ENCODE results near the gene GNA15. TPM values are rescaled to one million over a fixed set of nuclear protein-coding genes. Genes with fewer than 3 reads are reported as not detected.
A peak's percentile ranks its signal among the peaks of the same experiment; 100 is the strongest.

The GNA15 gene
- total RNA-seq, 1 experiment from 2014 or later: 0.22 TPM

GRCh38 chr19:3163943-3164342, 28.1 kb downstream of the GNA15 start:
- H3K27ac Mint-ChIP-seq: no peak overlapping the region
- H3K27me3 Mint-ChIP-seq (ENCODE audit: low read depth): peaks cover 14% of the 10 kb centered on the region
- no peaks in the 10 kb centered on the region for H3K36me3 Mint-ChIP-seq
- CTCF ChIA-PET: interaction anchor here (0.5 to 1.6 kb wide), 36 partner anchors 8 to 747 kb away, joined by 3 to 51 read pairs (median 4); partner anchors contain the start of genes TLE6 and ZNF57
- peaks cover 7% of the 10 kb centered on the region for H3K4me1 Mint-ChIP-seq
- ATAC-seq (no peak), DNase-seq (ENCODE audit: low spot score) (no peak)
- peaks cover 11% of the 10 kb centered on the region for H3K9me3 Mint-ChIP-seq
- POLR2A ChIA-PET: no interaction called here
- TF ChIP-seq TP53 (CRISPR knock-in tag; IDR thresholded peaks at IDR 0.05) (no peak), SP1 (CRISPR knock-in tag; conservative IDR thresholded peaks at IDR 0.05) (no peak), CREM (CRISPR knock-in tag; IDR thresholded peaks at IDR 0.05) (no peak), JUN (CRISPR knock-in tag; IDR thresholded peaks at IDR 0.05) (no peak), ZNF512 (CRISPR knock-in tag; IDR thresholded peaks at IDR 0.05; ENCODE audit: borderline replicate concordance) (no peak), ZNF219 (CRISPR knock-in tag; IDR thresholded peaks at IDR 0.05; ENCODE audit: borderline replicate concordance) (no peak), MYBL2 (CRISPR knock-in tag; IDR thresholded peaks at IDR 0.05) (no peak), CDX4 (CRISPR knock-in tag; IDR thresholded peaks at IDR 0.05; ENCODE audit: borderline replicate concordance) (no peak), ZNF396 (CRISPR knock-in tag; IDR thresholded peaks at IDR 0.05; ENCODE audit: borderline replicate concordance) (no peak), ELF4 (CRISPR knock-in tag; IDR thresholded peaks at IDR 0.05; ENCODE audit: low read depth) (no peak), MXD4 (CRISPR knock-in tag; IDR thresholded peaks at IDR 0.05; ENCODE audit: borderline replicate concordance) (no peak), JAZF1 (CRISPR knock-in tag; IDR thresholded peaks at IDR 0.05) (no peak)
- TF ChIP-seq, protein P1, sequence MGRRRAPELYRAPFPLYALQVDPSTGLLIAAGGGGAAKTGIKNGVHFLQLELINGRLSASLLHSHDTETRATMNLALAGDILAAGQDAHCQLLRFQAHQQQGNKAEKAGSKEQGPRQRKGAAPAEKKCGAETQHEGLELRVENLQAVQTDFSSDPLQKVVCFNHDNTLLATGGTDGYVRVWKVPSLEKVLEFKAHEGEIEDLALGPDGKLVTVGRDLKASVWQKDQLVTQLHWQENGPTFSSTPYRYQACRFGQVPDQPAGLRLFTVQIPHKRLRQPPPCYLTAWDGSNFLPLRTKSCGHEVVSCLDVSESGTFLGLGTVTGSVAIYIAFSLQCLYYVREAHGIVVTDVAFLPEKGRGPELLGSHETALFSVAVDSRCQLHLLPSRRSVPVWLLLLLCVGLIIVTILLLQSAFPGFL (CRISPR knock-in tag; IDR thresholded peaks at IDR 0.05; ENCODE audit: borderline replicate concordance): no peak
- TF ChIP-seq, protein P2, sequence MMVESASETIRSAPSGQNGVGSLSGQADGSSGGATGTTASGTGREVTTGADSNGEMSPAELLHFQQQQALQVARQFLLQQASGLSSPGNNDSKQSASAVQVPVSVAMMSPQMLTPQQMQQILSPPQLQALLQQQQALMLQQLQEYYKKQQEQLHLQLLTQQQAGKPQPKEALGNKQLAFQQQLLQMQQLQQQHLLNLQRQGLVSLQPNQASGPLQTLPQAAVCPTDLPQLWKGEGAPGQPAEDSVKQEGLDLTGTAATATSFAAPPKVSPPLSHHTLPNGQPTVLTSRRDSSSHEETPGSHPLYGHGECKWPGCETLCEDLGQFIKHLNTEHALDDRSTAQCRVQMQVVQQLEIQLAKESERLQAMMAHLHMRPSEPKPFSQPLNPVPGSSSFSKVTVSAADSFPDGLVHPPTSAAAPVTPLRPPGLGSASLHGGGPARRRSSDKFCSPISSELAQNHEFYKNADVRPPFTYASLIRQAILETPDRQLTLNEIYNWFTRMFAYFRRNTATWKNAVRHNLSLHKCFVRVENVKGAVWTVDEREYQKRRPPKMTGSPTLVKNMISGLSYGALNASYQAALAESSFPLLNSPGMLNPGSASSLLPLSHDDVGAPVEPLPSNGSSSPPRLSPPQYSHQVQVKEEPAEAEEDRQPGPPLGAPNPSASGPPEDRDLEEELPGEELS (CRISPR knock-in tag; IDR thresholded peaks at IDR 0.05): no peak
- peak overlapping the region; percentile 67 for H3K4me3 Mint-ChIP-seq

DNA sequence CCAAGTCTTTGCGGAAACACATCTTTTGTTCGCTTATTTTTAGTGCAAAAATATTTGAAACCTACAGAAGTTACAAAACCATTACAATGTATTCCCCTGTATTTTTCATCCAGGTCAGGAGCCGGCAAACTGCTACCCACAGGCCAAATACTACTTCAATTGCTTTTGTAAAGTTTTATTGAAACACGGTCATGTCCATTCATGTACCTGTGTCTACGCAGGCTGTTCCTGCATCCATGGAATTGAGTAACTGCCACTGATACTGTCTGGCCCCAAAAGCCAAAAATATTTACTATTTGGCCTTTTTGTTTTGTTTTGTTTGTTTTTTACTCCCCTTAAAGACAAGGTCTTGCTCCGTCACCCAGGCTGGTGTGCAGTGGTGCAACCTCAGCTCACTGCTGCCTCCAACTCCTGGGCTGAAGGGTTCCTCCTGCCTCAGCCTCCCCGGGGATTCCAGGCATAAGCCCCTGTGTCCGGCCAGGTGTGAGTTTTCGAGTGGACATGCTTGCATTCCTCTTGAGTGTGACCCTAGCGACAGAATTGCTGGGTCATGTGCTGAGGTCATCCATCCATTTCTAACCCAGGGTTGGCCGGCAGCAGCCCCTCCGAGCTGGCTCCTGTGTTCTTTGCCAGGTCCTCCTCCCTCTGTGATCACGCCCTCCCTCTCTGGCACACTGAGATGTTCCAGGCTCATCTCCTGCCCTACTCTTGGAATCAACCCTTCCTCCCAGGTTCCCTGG, 31.9 kb downstream of the GNA15 start:
- H3K9me3 Mint-ChIP-seq: no peaks in the 10 kb centered on the region
- TF ChIP-seq JAZF1 (CRISPR knock-in tag; IDR thresholded peaks at IDR 0.05): no peak
- no peak for TF ChIP-seq KAT7 (CRISPR knock-in tag; IDR thresholded peaks at IDR 0.05; ENCODE audit: borderline replicate concordance)
- TF ChIP-seq, protein P3, sequence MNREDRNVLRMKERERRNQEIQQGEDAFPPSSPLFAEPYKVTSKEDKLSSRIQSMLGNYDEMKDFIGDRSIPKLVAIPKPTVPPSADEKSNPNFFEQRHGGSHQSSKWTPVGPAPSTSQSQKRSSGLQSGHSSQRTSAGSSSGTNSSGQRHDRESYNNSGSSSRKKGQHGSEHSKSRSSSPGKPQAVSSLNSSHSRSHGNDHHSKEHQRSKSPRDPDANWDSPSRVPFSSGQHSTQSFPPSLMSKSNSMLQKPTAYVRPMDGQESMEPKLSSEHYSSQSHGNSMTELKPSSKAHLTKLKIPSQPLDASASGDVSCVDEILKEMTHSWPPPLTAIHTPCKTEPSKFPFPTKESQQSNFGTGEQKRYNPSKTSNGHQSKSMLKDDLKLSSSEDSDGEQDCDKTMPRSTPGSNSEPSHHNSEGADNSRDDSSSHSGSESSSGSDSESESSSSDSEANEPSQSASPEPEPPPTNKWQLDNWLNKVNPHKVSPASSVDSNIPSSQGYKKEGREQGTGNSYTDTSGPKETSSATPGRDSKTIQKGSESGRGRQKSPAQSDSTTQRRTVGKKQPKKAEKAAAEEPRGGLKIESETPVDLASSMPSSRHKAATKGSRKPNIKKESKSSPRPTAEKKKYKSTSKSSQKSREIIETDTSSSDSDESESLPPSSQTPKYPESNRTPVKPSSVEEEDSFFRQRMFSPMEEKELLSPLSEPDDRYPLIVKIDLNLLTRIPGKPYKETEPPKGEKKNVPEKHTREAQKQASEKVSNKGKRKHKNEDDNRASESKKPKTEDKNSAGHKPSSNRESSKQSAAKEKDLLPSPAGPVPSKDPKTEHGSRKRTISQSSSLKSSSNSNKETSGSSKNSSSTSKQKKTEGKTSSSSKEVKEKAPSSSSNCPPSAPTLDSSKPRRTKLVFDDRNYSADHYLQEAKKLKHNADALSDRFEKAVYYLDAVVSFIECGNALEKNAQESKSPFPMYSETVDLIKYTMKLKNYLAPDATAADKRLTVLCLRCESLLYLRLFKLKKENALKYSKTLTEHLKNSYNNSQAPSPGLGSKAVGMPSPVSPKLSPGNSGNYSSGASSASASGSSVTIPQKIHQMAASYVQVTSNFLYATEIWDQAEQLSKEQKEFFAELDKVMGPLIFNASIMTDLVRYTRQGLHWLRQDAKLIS (CRISPR knock-in tag; IDR thresholded peaks at IDR 0.05; ENCODE audit: borderline replicate concordance): no peak
- TF ChIP-seq TP53 (CRISPR knock-in tag; IDR thresholded peaks at IDR 0.05): no peak
- no peak for TF ChIP-seq GTF2I (CRISPR knock-in tag; conservative IDR thresholded peaks at IDR 0.05)
- no peak overlapping the region for H3K4me3 Mint-ChIP-seq
- peaks cover 3% of the 10 kb centered on the region for H3K4me1 Mint-ChIP-seq
- H3K36me3 Mint-ChIP-seq: no peaks in the 10 kb centered on the region
- peaks cover 14% of the 10 kb centered on the region for H3K27me3 Mint-ChIP-seq (ENCODE audit: low read depth)
- DNase-seq (ENCODE audit: low spot score) (no peak), ATAC-seq (no peak)
- ChIA-PET CTCF (no interaction called here), POLR2A (interaction anchor here (0.6 kb wide), 1 partner anchor 95 kb away, joined by 3 read pairs; no protein-coding TSS in a partner anchor)
- no peak overlapping the region for H3K27ac Mint-ChIP-seq

Measured in WTC11 (cell line).